Osteoblast (primary cell): Measurements from ENCODE around the gene MYL3. TPM values are rescaled to one million over a fixed set of nuclear protein-coding genes. Genes with fewer than 3 reads are reported as not detected.

Experiments used
- DNase-seq: peaks from one replicate; pipeline ENCODE4 v3.0.0; 2011; ENCODE audit warnings: low spot score, mixed read lengths; ENCODE audit not compliant: insufficient read length; ENCODE audit errors: missing footprints
- H2AFZ ChIP-seq: 2 replicates; pipeline ENCODE4 v1.6.0; 2011; ENCODE audit warnings: mild to moderate bottlenecking, low read length
- H3K27ac ChIP-seq: 2 replicates; pipeline ENCODE4 v1.5.1; 2011; ENCODE audit warnings: mild to moderate bottlenecking, low read depth, low read length, moderate library complexity
- H3K27me3 ChIP-seq: 2 replicates; pipeline ENCODE4 v1.6.0; 2012; ENCODE audit warnings: mild to moderate bottlenecking, control low read depth, inconsistent platforms, low read length, moderate library complexity; ENCODE audit not compliant: insufficient read depth
- H3K36me3 ChIP-seq: 2 replicates; pipeline ENCODE4 v1.5.1; 2011; ENCODE audit warnings: mild to moderate bottlenecking, low read length, control low read depth, moderate library complexity; ENCODE audit not compliant: insufficient read depth
- H3K4me1 ChIP-seq: 2 replicates; pipeline ENCODE4 v1.5.1; 2011; ENCODE audit warnings: mild to moderate bottlenecking, low read length, control low read depth, moderate library complexity; ENCODE audit not compliant: insufficient read depth
- H3K4me2 ChIP-seq: 2 replicates; pipeline ENCODE4 v1.6.0; 2011; ENCODE audit warnings: mild to moderate bottlenecking, low read length; ENCODE audit not compliant: insufficient read depth
- H3K4me3 ChIP-seq: fragments of 200-600 bp; sonication (generic); 3 replicates; pipeline ENCODE4 v1.5.1; 2012; ENCODE audit warnings: mild to moderate bottlenecking, low read length, inconsistent platforms; ENCODE audit not compliant: insufficient read depth
- H3K79me2 ChIP-seq: 2 replicates; pipeline ENCODE4 v1.6.0; 2012; ENCODE audit warnings: mild to moderate bottlenecking, low read length, control low read depth, inconsistent platforms; ENCODE audit not compliant: insufficient read depth
- H3K9me3 ChIP-seq: 2 replicates; pipeline ENCODE4 v1.5.1; 2011; ENCODE audit warnings: low read depth, low read length, control low read depth
- H4K20me1 ChIP-seq: 2 replicates; pipeline ENCODE4 v1.6.0; 2012; ENCODE audit warnings: mild to moderate bottlenecking, low read length, control low read depth; ENCODE audit not compliant: insufficient read depth
- total RNA-seq: library from RNA; depleted of rRNA; stranded (reverse); fragments of >200 nt; gene quantifications from 2 replicates; pipeline ENCODE4 v1.2.3, GENCODE V29; 2012
- TF ChIP-seq, protein P1 (sequence below): IDR thresholded peaks from 2 replicates; pipeline ENCODE4 v1.5.1; 2011; ENCODE audit warnings: mild to moderate bottlenecking, low read depth, low read length, moderate library complexity; ENCODE audit errors: extremely low read depth

The MYL3 gene
- total RNA-seq, 1 donor, result not detected

DNA sequence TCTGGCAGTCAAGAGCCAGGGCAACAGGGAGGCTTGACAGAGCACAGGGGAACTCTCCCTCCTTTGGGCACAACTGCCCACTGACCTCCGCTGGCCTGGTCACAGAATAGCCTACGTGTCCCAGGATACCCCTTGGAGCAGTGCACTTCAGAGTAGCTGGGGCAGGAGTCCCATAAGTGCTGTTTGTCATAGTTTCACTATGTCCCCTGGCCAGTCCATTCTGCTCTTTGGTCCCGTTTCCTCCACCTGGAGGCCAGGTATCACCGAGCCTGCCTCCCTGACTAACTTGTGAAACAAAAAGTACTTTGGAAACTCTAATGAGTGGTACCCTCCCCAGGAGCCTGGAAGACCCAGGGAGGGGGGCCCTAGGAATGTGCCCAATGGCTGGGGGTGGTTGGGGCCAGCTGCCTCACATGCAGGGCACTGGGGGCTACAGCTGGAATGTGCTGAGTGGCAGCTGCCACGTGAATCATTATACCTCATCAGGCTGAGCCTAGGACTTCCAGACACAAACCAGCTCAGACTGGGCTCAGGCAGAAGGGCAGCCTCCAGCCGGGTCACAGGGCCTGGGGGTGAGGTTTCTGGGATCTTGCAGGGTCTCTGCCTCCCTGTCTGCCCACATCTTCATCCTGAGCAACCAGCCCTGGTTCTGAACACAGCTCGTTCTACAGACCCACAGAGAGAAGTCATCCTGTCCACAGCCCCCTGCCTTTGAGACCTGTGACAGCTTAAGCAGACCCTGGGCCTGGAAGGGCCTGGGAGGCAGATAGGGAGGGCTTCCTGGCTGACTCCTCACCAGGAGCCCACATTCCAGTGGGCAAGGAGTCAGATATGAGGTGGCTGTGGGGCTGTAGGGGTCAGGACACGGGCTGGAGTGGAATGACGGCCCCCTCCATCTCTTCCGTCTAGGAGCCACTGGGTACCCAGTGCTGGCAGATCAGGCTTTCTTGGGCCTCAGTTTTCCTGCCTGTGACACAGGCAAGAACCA, 13.4 kb upstream of the MYL3 start:
- H3K27ac ChIP-seq, result no peak overlapping the region
- no peaks in the 10 kb centered on the region for H3K4me1 ChIP-seq
- H2AFZ ChIP-seq, result no peak overlapping the region
- no peaks in the 10 kb centered on the region for H3K79me2 ChIP-seq
- no peaks in the 10 kb centered on the region for H4K20me1 ChIP-seq
- DNase-seq, result peak; percentile 79
- H3K27me3 ChIP-seq, result peaks cover 17% of the 10 kb centered on the region
- TF ChIP-seq, protein P1, sequence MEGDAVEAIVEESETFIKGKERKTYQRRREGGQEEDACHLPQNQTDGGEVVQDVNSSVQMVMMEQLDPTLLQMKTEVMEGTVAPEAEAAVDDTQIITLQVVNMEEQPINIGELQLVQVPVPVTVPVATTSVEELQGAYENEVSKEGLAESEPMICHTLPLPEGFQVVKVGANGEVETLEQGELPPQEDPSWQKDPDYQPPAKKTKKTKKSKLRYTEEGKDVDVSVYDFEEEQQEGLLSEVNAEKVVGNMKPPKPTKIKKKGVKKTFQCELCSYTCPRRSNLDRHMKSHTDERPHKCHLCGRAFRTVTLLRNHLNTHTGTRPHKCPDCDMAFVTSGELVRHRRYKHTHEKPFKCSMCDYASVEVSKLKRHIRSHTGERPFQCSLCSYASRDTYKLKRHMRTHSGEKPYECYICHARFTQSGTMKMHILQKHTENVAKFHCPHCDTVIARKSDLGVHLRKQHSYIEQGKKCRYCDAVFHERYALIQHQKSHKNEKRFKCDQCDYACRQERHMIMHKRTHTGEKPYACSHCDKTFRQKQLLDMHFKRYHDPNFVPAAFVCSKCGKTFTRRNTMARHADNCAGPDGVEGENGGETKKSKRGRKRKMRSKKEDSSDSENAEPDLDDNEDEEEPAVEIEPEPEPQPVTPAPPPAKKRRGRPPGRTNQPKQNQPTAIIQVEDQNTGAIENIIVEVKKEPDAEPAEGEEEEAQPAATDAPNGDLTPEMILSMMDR, result no peak
- H3K4me3 ChIP-seq, result no peak overlapping the region
- H3K36me3 ChIP-seq, result no peaks in the 10 kb centered on the region
- H3K9me3 ChIP-seq, result no peaks in the 10 kb centered on the region
- no peak overlapping the region for H3K4me2 ChIP-seq

DNA sequence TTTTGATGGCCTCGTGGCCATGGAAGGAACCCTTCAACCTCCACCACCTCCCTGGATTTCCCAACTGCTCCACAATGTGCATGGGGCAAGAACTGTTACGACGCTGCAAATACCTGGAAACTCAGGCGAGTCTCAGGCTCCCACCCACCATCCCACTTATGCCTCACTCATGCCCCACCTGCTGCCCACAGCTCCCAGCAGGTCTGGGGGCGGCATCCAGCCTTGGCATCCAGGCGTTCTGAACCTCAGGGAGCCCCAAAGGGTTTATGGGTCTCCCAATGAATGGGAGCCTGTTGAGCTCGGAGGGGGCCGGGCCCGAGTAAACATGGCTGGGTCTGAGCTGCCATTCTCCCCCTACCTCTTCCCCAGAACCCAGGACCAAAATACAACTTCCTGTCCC, 12.3 kb upstream of the MYL3 start:
- no peak overlapping the region for H3K4me3 ChIP-seq
- H3K27ac ChIP-seq, result no peak overlapping the region
- TF ChIP-seq, protein P1, result no peak
- H4K20me1 ChIP-seq, result no peaks in the 10 kb centered on the region
- no peaks in the 10 kb centered on the region for H3K9me3 ChIP-seq
- peaks cover 14% of the 10 kb centered on the region for H3K27me3 ChIP-seq
- no peaks in the 10 kb centered on the region for H3K79me2 ChIP-seq
- no peaks in the 10 kb centered on the region for H3K36me3 ChIP-seq
- H2AFZ ChIP-seq, result no peak overlapping the region
- H3K4me1 ChIP-seq, result no peaks in the 10 kb centered on the region
- H3K4me2 ChIP-seq, result no peak overlapping the region
- DNase-seq, result no peak

DNA sequence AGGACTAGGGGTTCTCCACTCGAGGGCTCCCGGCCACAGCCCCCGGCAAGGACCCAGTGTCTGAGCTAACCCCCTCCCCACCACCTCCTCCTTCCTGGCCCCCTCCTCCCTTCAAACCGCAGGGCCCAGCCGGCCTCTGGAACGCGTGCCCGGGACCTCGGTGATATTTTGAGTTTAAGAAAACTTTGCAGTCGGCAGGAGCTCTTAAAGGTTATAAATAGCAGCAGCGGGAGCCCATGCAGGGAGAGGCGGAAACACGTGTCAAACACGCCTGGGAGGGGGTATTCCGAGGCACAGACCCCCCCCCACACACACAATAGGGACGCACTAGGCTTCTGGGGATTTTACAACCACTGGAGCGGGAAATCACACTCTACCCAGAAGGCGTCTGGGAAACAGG, 11.2 kb upstream of the MYL3 start:
- Histone ChIP-seq H3K4me3 (no peak overlapping the region), H3K9me3 (no peaks in the 10 kb centered on the region), H4K20me1 (no peaks in the 10 kb centered on the region), H3K4me2 (no peak overlapping the region), H3K4me1 (no peaks in the 10 kb centered on the region), H3K36me3 (no peaks in the 10 kb centered on the region), H3K79me2 (no peaks in the 10 kb centered on the region), H3K27ac (no peak overlapping the region), H3K27me3 (peaks cover 14% of the 10 kb centered on the region), H2AFZ (no peak overlapping the region)
- TF ChIP-seq, protein P1, result no peak
- peak; percentile 80 for DNase-seq

DNA sequence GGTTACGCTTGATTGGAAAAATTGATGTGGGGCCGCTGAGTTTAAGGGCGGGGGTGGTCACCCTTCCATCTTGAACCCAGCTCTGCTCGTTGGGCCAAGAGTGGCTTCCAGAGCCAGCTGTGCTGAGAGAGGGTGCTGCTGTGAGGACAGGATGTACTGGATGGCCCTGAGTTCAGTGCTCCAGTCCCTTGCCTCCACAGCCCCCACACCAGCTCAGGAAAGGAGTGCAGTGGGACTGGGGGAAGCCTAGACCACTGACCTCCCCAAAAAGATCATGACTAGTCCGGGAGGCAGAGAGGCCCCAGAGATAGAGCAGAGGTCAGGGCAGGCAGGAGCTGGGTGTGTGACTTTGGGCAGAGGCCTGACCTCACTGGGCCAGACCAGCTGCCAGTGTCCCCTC, 10.3 kb upstream of the MYL3 start:
- Histone ChIP-seq H3K4me3 (no peak overlapping the region), H2AFZ (no peak overlapping the region), H3K36me3 (no peaks in the 10 kb centered on the region), H3K4me1 (no peaks in the 10 kb centered on the region), H3K4me2 (no peak overlapping the region), H4K20me1 (no peaks in the 10 kb centered on the region), H3K27me3 (peaks cover 19% of the 10 kb centered on the region), H3K79me2 (no peaks in the 10 kb centered on the region), H3K9me3 (no peaks in the 10 kb centered on the region), H3K27ac (no peak overlapping the region)
- peak; percentile 83 for DNase-seq
- TF ChIP-seq, protein P1, result no peak
